ENCODE results near the gene PCCA.

PCCA gene

DNA sequence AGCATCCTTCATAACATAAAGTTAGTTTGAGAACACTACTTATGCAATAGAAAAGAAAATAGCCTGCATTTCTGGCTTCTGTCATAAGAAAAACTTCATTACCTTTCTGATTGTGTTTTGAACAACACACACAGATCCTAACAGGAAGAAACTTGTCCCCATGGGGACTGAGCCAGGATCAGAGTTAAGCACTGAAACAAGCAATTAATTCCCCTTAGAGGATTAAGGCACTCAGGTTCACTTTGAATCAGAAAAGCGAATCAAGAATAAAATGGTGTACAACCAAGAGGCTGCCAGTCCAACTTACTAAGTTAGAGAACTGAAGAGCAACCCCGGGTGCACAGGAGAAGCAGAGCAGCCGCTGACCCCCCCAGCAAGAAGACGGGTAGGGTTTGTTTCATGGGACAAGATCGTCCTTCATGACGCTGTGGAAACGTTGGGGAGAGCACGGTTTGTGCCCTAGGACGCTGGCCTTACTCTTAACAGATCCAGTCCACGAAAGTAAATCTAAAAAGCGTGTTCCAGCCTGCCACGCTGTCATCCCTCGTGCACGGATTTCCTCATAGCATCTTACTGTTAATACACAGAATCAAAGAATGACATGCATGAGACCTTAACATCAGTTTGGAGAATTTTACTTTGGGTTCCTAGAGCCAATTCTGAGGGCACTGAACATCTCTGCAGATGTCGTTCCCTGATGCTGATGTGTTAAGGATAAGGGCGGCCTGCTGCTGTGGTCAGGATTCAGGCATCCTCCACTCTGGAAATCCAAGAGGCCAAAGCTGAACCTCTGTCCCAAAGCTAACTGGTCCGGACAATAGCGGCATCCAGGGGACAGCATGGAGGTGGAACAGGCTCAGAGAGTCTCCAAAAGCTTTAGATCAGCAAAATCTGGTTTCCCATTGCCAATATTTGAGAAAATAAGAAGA, 453.3 kb downstream of the PCCA start:
- H3K4me1 ChIP-seq (ENCODE audit: low read length) = peaks cover 7% of the 10 kb centered on the region

DNA sequence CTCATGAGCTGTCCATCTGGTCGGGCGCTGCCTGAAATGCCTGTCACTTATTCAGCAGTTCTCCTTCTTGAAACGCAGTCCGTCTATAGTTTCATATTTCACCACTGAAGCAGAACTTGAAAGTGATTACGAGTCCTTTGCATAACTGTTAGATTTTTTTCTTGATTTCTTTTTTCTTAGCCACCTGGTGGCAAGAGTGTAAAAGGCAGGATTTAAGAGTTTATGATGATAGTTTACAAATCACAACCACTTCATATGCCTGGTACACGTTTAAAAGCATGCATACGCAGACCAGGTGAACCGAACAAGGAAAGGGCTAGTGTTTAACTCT, 453.9 kb downstream of the PCCA start:
- Histone ChIP-seq H4K20me1 (ENCODE audit: insufficient read depth, low read length) (0 out of 2 replicates have a peak, but pooled peaks cover 6% of the 10 kb centered on the region), H3K27ac (ENCODE audit: low read length) (no peak overlapping the region), H3K9ac (ENCODE audit: low read length) (no peak overlapping the region), H3K36me3 (replicated peaks; ENCODE audit: low read depth, low read length) (no peaks in the 10 kb centered on the region), H3K9me3 (ENCODE audit: insufficient read depth, low read length) (no peaks in the 10 kb centered on the region), H3K4me3 (ENCODE audit: low read length) (peak overlapping the region; percentile 9; the same call in 1 of the 2 replicates), H3K4me2 (ENCODE audit: low read length) (peak overlapping the region; percentile 51), H3K4me1 (ENCODE audit: low read length) (peaks cover 7% of the 10 kb centered on the region), H3K27me3 (ENCODE audit: low read depth, low read length) (no peaks in the 10 kb centered on the region), H2AFZ (ENCODE audit: low read depth, low read length) (no peak overlapping the region), H3K79me2 (ENCODE audit: low read length) (no peaks in the 10 kb centered on the region)
- no peak for TF ChIP-seq EZH2phosphoT487 (IDR thresholded peaks at IDR 0.05; ENCODE audit: low read depth)
- TF ChIP-seq, protein P1, sequence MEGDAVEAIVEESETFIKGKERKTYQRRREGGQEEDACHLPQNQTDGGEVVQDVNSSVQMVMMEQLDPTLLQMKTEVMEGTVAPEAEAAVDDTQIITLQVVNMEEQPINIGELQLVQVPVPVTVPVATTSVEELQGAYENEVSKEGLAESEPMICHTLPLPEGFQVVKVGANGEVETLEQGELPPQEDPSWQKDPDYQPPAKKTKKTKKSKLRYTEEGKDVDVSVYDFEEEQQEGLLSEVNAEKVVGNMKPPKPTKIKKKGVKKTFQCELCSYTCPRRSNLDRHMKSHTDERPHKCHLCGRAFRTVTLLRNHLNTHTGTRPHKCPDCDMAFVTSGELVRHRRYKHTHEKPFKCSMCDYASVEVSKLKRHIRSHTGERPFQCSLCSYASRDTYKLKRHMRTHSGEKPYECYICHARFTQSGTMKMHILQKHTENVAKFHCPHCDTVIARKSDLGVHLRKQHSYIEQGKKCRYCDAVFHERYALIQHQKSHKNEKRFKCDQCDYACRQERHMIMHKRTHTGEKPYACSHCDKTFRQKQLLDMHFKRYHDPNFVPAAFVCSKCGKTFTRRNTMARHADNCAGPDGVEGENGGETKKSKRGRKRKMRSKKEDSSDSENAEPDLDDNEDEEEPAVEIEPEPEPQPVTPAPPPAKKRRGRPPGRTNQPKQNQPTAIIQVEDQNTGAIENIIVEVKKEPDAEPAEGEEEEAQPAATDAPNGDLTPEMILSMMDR (IDR thresholded peaks at IDR 0.05; ENCODE audit: low read depth, low read length) = peak; percentile 79

More for the DNA sequence above, 453.3 kb downstream of the PCCA start:
- H3K4me2 ChIP-seq (ENCODE audit: low read length) = peak overlapping the region; percentile 51
- H2AFZ ChIP-seq (ENCODE audit: low read depth, low read length) = no peak overlapping the region
- no peaks in the 10 kb centered on the region for H3K9me3 ChIP-seq (ENCODE audit: insufficient read depth, low read length)
- no peak overlapping the region for H3K27ac ChIP-seq (ENCODE audit: low read length)
- H3K79me2 ChIP-seq (ENCODE audit: low read length) = no peaks in the 10 kb centered on the region
- TF ChIP-seq EZH2phosphoT487 (IDR thresholded peaks at IDR 0.05; ENCODE audit: low read depth) = no peak
- H3K9ac ChIP-seq (ENCODE audit: low read length) = no peak overlapping the region
- peak overlapping the region; percentile 9; the same call in 1 of the 2 replicates for H3K4me3 ChIP-seq (ENCODE audit: low read length)
- H3K27me3 ChIP-seq (ENCODE audit: low read depth, low read length) = no peaks in the 10 kb centered on the region
- H3K36me3 ChIP-seq (replicated peaks; ENCODE audit: low read depth, low read length) = no peaks in the 10 kb centered on the region
- 0 out of 2 replicates have a peak, but pooled peaks cover 3% of the 10 kb centered on the region for H4K20me1 ChIP-seq (ENCODE audit: insufficient read depth, low read length)

DNA sequence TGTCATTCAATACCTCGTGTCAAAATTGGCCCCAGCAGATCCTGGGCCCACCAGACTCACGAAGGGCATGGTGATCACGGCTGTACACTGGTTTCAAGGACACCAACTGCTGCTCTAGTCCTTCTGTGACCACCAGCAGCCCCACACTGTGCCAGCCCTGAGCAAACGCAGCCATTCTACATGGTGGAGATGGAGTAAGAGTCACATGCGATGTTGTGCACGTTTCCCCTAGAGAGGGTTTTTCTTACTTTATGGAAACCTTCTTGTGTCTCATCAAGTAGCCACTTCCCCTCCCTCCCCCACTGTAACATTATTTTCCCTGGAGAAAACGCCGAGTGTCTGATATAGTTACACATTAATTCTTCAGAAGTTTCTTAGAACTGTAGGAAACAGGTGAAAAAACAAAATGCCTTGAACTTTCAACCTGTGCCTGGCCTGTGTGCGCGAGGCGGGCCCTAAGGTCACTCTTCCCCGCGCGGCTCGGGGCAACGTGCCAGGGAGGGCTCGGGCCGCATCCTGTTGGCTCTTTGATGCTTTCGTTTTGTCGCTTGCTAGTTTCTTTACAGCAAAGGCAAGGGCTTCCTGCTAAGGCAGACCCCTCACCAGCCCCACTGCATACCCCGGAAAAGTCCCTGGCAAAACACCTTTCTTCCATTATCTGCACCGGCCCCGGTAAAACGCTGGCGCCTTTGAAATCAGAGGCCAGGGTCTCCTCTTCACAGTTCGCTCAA, 455.1 kb downstream of the PCCA start:
- Histone ChIP-seq H2AFZ (ENCODE audit: low read depth, low read length) (no peak overlapping the region), H3K27ac (ENCODE audit: low read length) (no peak overlapping the region), H3K36me3 (replicated peaks; ENCODE audit: low read depth, low read length) (no peaks in the 10 kb centered on the region), H3K9me3 (ENCODE audit: insufficient read depth, low read length) (no peaks in the 10 kb centered on the region), H3K4me3 (ENCODE audit: low read length) (no peak overlapping the region), H3K4me1 (ENCODE audit: low read length) (peaks cover 7% of the 10 kb centered on the region), H3K79me2 (ENCODE audit: low read length) (no peaks in the 10 kb centered on the region), H4K20me1 (ENCODE audit: insufficient read depth, low read length) (0 out of 2 replicates have a peak, but pooled peaks cover 6% of the 10 kb centered on the region), H3K4me2 (ENCODE audit: low read length) (no peak overlapping the region), H3K27me3 (ENCODE audit: low read depth, low read length) (no peaks in the 10 kb centered on the region), H3K9ac (ENCODE audit: low read length) (no peak overlapping the region)
- no peak for TF ChIP-seq EZH2phosphoT487 (IDR thresholded peaks at IDR 0.05; ENCODE audit: low read depth)
- TF ChIP-seq, protein P1 (IDR thresholded peaks at IDR 0.05; ENCODE audit: low read depth, low read length) = no peak

DNA sequence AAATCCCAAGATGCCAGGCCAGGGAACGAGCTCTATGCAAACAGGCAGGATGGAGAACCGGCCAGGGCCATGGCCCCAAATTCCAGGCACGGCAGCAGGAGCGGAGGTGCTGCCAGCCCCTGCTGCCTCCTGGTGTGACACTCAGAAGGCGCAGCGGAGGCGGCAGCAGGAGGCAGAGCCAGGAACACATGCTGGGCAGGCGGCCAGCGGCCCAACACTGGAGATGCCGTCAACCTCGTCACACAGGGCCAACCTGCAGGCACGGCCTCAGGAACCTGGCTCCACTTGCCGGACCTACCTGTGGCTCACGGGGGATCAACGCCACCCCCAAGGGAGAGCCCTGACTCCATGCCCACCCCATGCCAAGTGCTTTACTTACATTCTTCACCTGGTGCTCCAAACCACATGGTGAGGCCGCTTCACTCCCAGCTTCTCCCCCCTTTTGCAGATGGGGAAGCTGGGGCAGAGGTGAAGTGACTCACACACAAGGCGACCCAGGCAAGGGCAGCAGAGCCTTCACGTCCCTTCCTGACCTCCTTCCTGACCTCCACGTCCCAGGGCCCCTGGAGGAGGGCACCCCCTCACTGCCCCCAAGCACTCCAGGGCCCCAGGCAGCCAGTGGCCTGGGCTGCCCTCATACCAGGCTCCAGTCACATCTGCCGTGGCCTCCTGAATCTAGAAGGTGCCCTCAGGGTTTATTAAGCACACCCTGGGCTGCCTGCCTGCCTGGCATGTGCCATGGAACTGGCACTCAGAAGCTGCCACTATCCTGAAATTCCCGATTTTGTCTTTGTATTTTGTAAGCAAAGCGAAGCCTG, 456.2 kb downstream of the PCCA start:
- Histone ChIP-seq H3K4me3 (ENCODE audit: low read length) (no peak overlapping the region), H3K9me3 (ENCODE audit: insufficient read depth, low read length) (no peaks in the 10 kb centered on the region), H3K79me2 (ENCODE audit: low read length) (no peaks in the 10 kb centered on the region), H3K36me3 (replicated peaks; ENCODE audit: low read depth, low read length) (no peaks in the 10 kb centered on the region), H3K4me1 (ENCODE audit: low read length) (peaks cover 7% of the 10 kb centered on the region), H3K27me3 (ENCODE audit: low read depth, low read length) (no peaks in the 10 kb centered on the region), H3K27ac (ENCODE audit: low read length) (no peak overlapping the region), H4K20me1 (ENCODE audit: insufficient read depth, low read length) (0 out of 2 replicates have a peak, but pooled peaks cover 6% of the 10 kb centered on the region), H2AFZ (ENCODE audit: low read depth, low read length) (no peak overlapping the region), H3K9ac (ENCODE audit: low read length) (no peak overlapping the region), H3K4me2 (ENCODE audit: low read length) (no peak overlapping the region)
- no peak for TF ChIP-seq EZH2phosphoT487 (IDR thresholded peaks at IDR 0.05; ENCODE audit: low read depth)
- TF ChIP-seq, protein P1 (IDR thresholded peaks at IDR 0.05; ENCODE audit: low read depth, low read length) = no peak
